LoVo (cell line): ENCODE results near the gene PYGO2.

Experiments used
- DNase-seq: peaks from one replicate; pipeline ENCODE4 v3.0.0-alpha.2; 2016; ENCODE audit warnings: low spot score

Gene PYGO2

GRCh38 chr1:154943649-154944400 is 17.8 kb downstream of the PYGO2 start:
- DNase-seq = peak; percentile 26

- DNase-seq = no peak
These were observed 20.1 kb downstream of the PYGO2 start for GRCh38 chr1:154941333-154942013.

- no peak for DNase-seq
These were observed 20.9 kb downstream of the PYGO2 start for GRCh38 chr1:154940651-154941194.

- DNase-seq = no peak
These were observed 21.4 kb downstream of the PYGO2 start for GRCh38 chr1:154940213-154940560.

- no peak for DNase-seq
These were observed 22.8 kb downstream of the PYGO2 start for GRCh38 chr1:154938604-154939399.

GRCh38 chr1:154937988-154938386 is 23.6 kb downstream of the PYGO2 start:
- DNase-seq = no peak

- DNase-seq = peak; percentile 95
These were observed 24.2 kb downstream of the PYGO2 start for GRCh38 chr1:154937085-154937987.

- peak; percentile 93 for DNase-seq
These were observed 25.0 kb downstream of the PYGO2 start, which contains the start of gene PMVK for GRCh38 chr1:154936555-154937084. Gene PMVK, minus strand, starts transcription at chr1:154936719. Its CDS starts 34 bp downstream, at chr1:154936685.

- no peak for DNase-seq
These were observed 25.6 kb downstream of the PYGO2 start for GRCh38 chr1:154935749-154936554.

GRCh38 chr1:154934358-154934948 is 27.1 kb downstream of the PYGO2 start:
- no peak for DNase-seq

GRCh38 chr1:154931940-154932487 is 29.6 kb downstream of the PYGO2 start:
- DNase-seq = peak; percentile 88

GRCh38 chr1:154926201-154926600 is 35.4 kb downstream of the PYGO2 start:
- DNase-seq = no peak

GRCh38 chr1:154925335-154926170 is 36.0 kb downstream of the PYGO2 start:
- no peak for DNase-seq

GRCh38 chr1:154923695-154924094 is 37.9 kb downstream of the PYGO2 start:
- no peak for DNase-seq

GRCh38 chr1:154913273-154913672 is 48.3 kb downstream of the PYGO2 start:
- no peak for DNase-seq

- no peak for DNase-seq
These were observed 48.8 kb downstream of the PYGO2 start for GRCh38 chr1:154912755-154913154.

- DNase-seq = no peak
These were observed 49.7 kb downstream of the PYGO2 start for GRCh38 chr1:154911691-154912550.

GRCh38 chr1:154910851-154911250 is 50.7 kb downstream of the PYGO2 start:
- no peak for DNase-seq
